Measurements from ENCODE around the gene SLC9A9. TPM values are rescaled to one million over a fixed set of nuclear protein-coding genes. Genes with fewer than 3 reads are reported as not detected.

Gene SLC9A9
- total RNA-seq, 4 donors from 2014 or later: 1.7 to 8.2 (median 3.6) TPM

GRCh38 chr3:143263852-143264513 lies 584.3 kb downstream of the SLC9A9 start:
- no peak overlapping the region for H3K27ac ChIP-seq
- ATAC-seq: no peak
- intact Hi-C loops (cut with DNase I; ENCODE audit: low total_unique reads) (no loop called here), in situ Hi-C loops (cut with MboI; ENCODE audit: low sequenced_read_pairs in 4 of 4) (no loop called here)
- TF ChIP-seq CTCF (IDR thresholded peaks at IDR 0.05 in 4 of 5, conservative IDR thresholded peaks at IDR 0.05 in 1 of 5) (no peak), POLR2A (IDR thresholded peaks at IDR 0.05) (no peak)
- H3K9me3 ChIP-seq: no peaks in the 10 kb centered on the region
- no peaks in the 10 kb centered on the region for H3K27me3 ChIP-seq
- no peaks in the 10 kb centered on the region for H3K4me1 ChIP-seq
- DNase-seq: no peak
- H3K36me3 ChIP-seq: no peaks in the 10 kb centered on the region
- H3K4me3 ChIP-seq: no peak overlapping the region

DNA sequence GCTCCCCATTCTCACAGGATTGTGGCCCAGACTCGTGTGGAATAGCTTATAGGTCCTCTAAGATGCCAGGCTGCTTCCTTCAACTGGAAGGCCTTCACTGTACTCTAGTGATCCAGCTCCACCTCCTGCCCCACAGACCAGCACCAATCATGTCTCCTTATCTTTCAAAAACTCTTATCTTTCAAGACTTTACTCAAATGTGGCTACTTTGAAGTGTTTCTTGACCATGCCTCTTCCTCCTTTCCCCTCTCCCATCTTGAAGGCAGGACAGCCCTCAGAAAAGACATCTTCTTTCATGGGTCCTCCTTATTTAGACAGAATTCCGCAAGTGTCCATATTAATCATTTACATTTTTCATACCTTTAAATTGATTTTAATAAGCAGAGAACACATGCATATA lies 586.4 kb downstream of the SLC9A9 start:
- in situ Hi-C loops (cut with MboI; ENCODE audit: low sequenced_read_pairs in 4 of 4): no loop called here
- Histone ChIP-seq H3K27ac (no peak overlapping the region), H3K4me1 (no peaks in the 10 kb centered on the region), H3K4me3 (no peak overlapping the region), H3K36me3 (no peaks in the 10 kb centered on the region), H3K9me3 (no peaks in the 10 kb centered on the region), H3K27me3 (no peaks in the 10 kb centered on the region)
- intact Hi-C loops (cut with DNase I; ENCODE audit: low total_unique reads): no loop called here
- no peak for TF ChIP-seq POLR2A (IDR thresholded peaks at IDR 0.05)
- TF ChIP-seq CTCF (IDR thresholded peaks at IDR 0.05 in 4 of 5, conservative IDR thresholded peaks at IDR 0.05 in 1 of 5): no peak
- DNase-seq (no peak), ATAC-seq (no peak)

- no peak for ATAC-seq
- Histone ChIP-seq H3K4me1 (no peaks in the 10 kb centered on the region), H3K9me3 (no peaks in the 10 kb centered on the region), H3K27me3 (no peaks in the 10 kb centered on the region), H3K4me3 (no peak overlapping the region), H3K36me3 (no peaks in the 10 kb centered on the region), H3K27ac (no peak overlapping the region)
- TF ChIP-seq POLR2A (IDR thresholded peaks at IDR 0.05) (no peak), CTCF (IDR thresholded peaks at IDR 0.05 in 4 of 5, conservative IDR thresholded peaks at IDR 0.05 in 1 of 5) (no peak)
- in situ Hi-C loops (cut with MboI; ENCODE audit: low sequenced_read_pairs in 4 of 4): no loop called here
- no peak for DNase-seq
- intact Hi-C loops (cut with DNase I; ENCODE audit: low total_unique reads): no loop called here
Observed at GRCh38 chr3:143258692-143259091, 589.6 kb downstream of the SLC9A9 start.

GRCh38 chr3:143256416-143256815 lies 591.9 kb downstream of the SLC9A9 start:
- H3K9me3 ChIP-seq: no peaks in the 10 kb centered on the region
- intact Hi-C loops (cut with DNase I; ENCODE audit: low total_unique reads) (no loop called here), in situ Hi-C loops (cut with MboI; ENCODE audit: low sequenced_read_pairs in 4 of 4) (no loop called here)

More at GRCh38 chr3:143256416-143256815, 591.9 kb downstream of the SLC9A9 start:
- no peaks in the 10 kb centered on the region for H3K36me3 ChIP-seq
- no peak for TF ChIP-seq POLR2A (IDR thresholded peaks at IDR 0.05)
- TF ChIP-seq CTCF (IDR thresholded peaks at IDR 0.05 in 4 of 5, conservative IDR thresholded peaks at IDR 0.05 in 1 of 5): no peak
- no peaks in the 10 kb centered on the region for H3K27me3 ChIP-seq
- no peak for DNase-seq
- no peak overlapping the region for H3K4me3 ChIP-seq
- H3K27ac ChIP-seq: no peak overlapping the region
- ATAC-seq: no peak
- no peaks in the 10 kb centered on the region for H3K4me1 ChIP-seq
